ENCODE results near the gene HSPA9. TPM values are rescaled to one million over a fixed set of nuclear protein-coding genes. Genes with fewer than 3 reads are reported as not detected.
A peak's percentile ranks its signal among the peaks of the same experiment; 100 is the strongest.

The HSPA9 gene
- total and polyA plus RNA-seq, 9 of the 15 experiments (the other 6 are each of a cell fraction or from before 2014, with no cell fraction given), result 195 to 583 (median 514) TPM

- ATAC-seq, result no peak
- DNase-seq (ENCODE audit: extremely low read depth in 1 of 4, low spot score in 3 of 4), result no peak
- Histone ChIP-seq H3K9me3 (replicated peaks; ENCODE audit: control insufficient read depth, insufficient read depth, low read depth, low read length) (no peaks in the 10 kb centered on the region), H3K27me3 (ENCODE audit: control insufficient read depth in 2 of 2, insufficient read depth in 2 of 2, low read length in 2 of 2) (peaks cover 13 to 26% of the 10 kb centered on the region in 2 experiments; a peak in 4 of 5 replicates), H3K9me1 (ENCODE audit: control insufficient read depth, insufficient read depth, low read length) (no peaks in the 10 kb centered on the region), H3K4me1 (replicated peaks in 1 of 2; ENCODE audit: control insufficient read depth in 2 of 2, insufficient read depth in 2 of 2, low read length in 2 of 2) (peaks cover 0 to 6% of the 10 kb centered on the region in 2 experiments; a peak in 3 of 5 replicates), H3K79me2 (ENCODE audit: control insufficient read depth, insufficient read depth, low read length) (no peaks in the 10 kb centered on the region), H3K4me2 (ENCODE audit: insufficient read depth, low read length) (no peak overlapping the region), H3K4me3 (no peak overlapping the region), H3K27ac (ENCODE audit: extremely low read depth, low read depth, low read length) (no peak overlapping the region), H2AFZ (ENCODE audit: low read depth, low read length) (no peak overlapping the region), H4K20me1 (replicated peaks; ENCODE audit: control insufficient read depth, insufficient read depth, low read length) (no peaks in the 10 kb centered on the region), H3K9ac (ENCODE audit: insufficient read depth in 1 of 2, low read depth in 2 of 2, low read length in 2 of 2) (peak overlapping the region in 1 of 2 experiments; percentile 78; a peak in 1 of 4 replicates), H3K36me3 (ENCODE audit: control insufficient read depth, insufficient read depth, low read length) (no peaks in the 10 kb centered on the region)
- 3% methylated on average over 9 of the region's 9 CpGs for WGBS (ENCODE audit: insufficient coverage, low coverage, missing lambda C conversion rate)
- BruUV-seq (replicated peaks), result no TSS peak
- in situ Hi-C loops (cut with MboI), result no loop called here
- no peak for FAIRE-seq
- intact Hi-C loops (cut with micrococcal nuclease), result no loop called here
- ChIA-PET CTCF (ENCODE audit: low intra/inter-chr PET ratio) (no interaction called here), POLR2A (interaction anchor here (1.1 to 2.4 kb wide), 3 partner anchors 16 to 22 kb away, joined by 3 to 7 read pairs (median 3); no protein-coding TSS in a partner anchor)
- no peak for TF ChIP-seq CREB5 (CRISPR knock-in tag; IDR thresholded peaks at IDR 0.05)
- no peak for TF ChIP-seq ZNF274 (IDR thresholded peaks at IDR 0.05; ENCODE audit: borderline replicate concordance, low read depth, low read length)
- no peak for TF ChIP-seq MYNN (IDR thresholded peaks at IDR 0.05)
- no peak for TF ChIP-seq MYNN (CRISPR knock-in tag; IDR thresholded peaks at IDR 0.05)
- TF ChIP-seq PKNOX1 (IDR thresholded peaks at IDR 0.05), result no peak
- TF ChIP-seq HDAC8 (tag; IDR thresholded peaks at IDR 0.05), result no peak
- TF ChIP-seq PBX2 (CRISPR knock-in tag; IDR thresholded peaks at IDR 0.05; ENCODE audit: low read depth), result no peak
- TF ChIP-seq PBX2 (tag; conservative IDR thresholded peaks at IDR 0.05; ENCODE audit: low read depth), result 0 out of 2 replicates have a peak, but pooled peaks have one; percentile 22
- TF ChIP-seq ZNF280A (IDR thresholded peaks at IDR 0.05; ENCODE audit: low read depth, partially characterized antibody), result no peak
- TF ChIP-seq AFF1 (IDR thresholded peaks at IDR 0.05; ENCODE audit: low read depth in 1 of 2, partially characterized antibody in 2 of 2), result no peak
Observed at GRCh38 chr5:138597661-138598400, 22.6 kb upstream of the HSPA9 start.

Measured in K562 (cell line).